G401 (cell line): Measurements from ENCODE around the gene CELF5. TPM values are rescaled to one million over a fixed set of nuclear protein-coding genes. Genes with fewer than 3 reads are reported as not detected.

Source experiments
- DNase-seq: peaks from one replicate; pipeline ENCODE4 v3.0.0-alpha.2; 2015; ENCODE audit warnings: low spot score
- in situ Hi-C: cut with HindIII; loops from 2 replicates; pipeline ENCODE4 v1.10.0; 2016; ENCODE audit warnings: low sequenced_read_pairs, mixed read lengths
- total RNA-seq: library from RNA; depleted of rRNA; stranded (reverse); fragments of >200 nt; shearing (Covaris generic); gene quantifications from 2 replicates; pipeline ENCODE4 v1.2.3, GENCODE V29; 2014

Gene CELF5
- total RNA-seq, 1 experiment from 2014 or later, result 1.5 TPM

GRCh38 chr19:3304871-3305423, 80.5 kb downstream of the CELF5 start:
- peak; percentile 80 for DNase-seq
- in situ Hi-C loops, result no loop called here

- DNase-seq, result no peak
- in situ Hi-C loops, result no loop called here
Observed at GRCh38 chr19:3309724-3310123, 85.3 kb downstream of the CELF5 start.

DNA sequence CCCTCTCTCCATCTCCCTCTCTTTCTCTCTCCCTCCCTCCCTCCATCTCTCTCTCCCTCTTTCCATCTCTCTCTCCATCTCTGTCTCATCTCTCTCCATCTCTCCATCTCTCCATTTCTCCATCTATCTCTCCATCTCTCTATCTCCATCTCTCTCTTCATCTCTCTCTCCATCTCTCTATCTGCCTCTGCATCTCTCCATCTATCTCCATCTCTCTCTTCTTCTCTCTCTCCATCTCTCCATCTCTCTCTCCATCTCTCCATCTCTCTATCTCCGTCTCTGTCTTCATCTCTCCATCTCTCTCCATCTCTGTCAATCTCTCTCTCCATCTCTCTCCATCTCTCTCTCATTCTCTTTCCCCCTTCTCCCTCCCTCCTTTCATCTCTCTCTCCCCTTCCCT, 85.8 kb downstream of the CELF5 start:
- DNase-seq, result no peak
- in situ Hi-C loops, result no loop called here

DNA sequence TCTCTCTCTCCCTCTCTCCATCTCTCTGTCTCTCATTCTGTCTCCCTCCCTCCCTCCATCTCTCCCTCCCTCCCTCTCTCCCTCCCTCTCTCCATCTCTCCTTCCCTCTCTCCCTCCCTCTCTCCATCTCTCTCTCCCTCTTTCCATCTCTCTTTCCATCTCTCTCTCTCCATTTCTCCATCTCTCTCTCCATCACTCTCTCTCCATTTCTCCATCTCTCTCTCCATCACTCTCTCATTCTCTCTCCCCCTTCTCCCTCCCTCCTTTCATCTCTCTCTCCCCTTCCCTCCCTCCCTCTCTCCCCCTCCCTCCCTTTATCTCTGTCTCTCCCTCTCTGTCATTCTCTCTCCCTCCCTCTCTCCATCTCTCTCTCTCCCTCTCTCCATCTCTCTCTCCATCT, 86.2 kb downstream of the CELF5 start:
- no peak for DNase-seq
- in situ Hi-C loops, result no loop called here

DNA sequence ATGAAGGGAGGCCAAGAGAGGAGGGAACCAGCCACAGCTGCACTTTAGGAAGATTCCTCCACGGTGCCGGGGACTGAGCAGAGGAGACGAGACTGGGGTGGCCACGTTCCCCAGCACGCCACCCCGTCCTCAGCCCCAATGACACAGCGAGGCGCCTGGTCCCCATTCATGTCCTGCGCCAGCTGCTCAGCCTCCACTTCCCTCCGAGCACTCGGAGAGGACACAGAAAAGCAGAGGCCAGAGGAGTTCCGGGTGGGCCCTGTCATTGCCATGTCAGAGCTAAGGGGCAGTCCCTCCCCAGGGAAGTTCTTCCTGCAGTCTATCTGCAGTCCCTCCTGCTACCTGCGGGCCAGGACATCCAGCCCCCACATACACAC, 88.7 kb downstream of the CELF5 start:
- DNase-seq, result no peak
- in situ Hi-C loops, result no loop called here

- no peak for DNase-seq
- in situ Hi-C loops, result loop anchor here (5.0 kb wide), 1 partner anchor 43 kb away; no protein-coding TSS in a partner anchor
Observed at GRCh38 chr19:3314962-3315675, 90.7 kb downstream of the CELF5 start.

- in situ Hi-C loops, result loop anchor here (5.0 kb wide), 1 partner anchor 43 kb away; no protein-coding TSS in a partner anchor
- no peak for DNase-seq
Observed at GRCh38 chr19:3315676-3315973, 91.2 kb downstream of the CELF5 start.

- no peak for DNase-seq
- in situ Hi-C loops, result loop anchor here (5.0 kb wide), 1 partner anchor 44 kb away; no protein-coding TSS in a partner anchor
Observed at GRCh38 chr19:3316132-3316648, 91.7 kb downstream of the CELF5 start.

- in situ Hi-C loops, result loop anchor here (5.0 kb wide), 1 partner anchor 44 kb away; no protein-coding TSS in a partner anchor
- DNase-seq, result no peak
Observed at GRCh38 chr19:3316659-3317207, 92.3 kb downstream of the CELF5 start.

DNA sequence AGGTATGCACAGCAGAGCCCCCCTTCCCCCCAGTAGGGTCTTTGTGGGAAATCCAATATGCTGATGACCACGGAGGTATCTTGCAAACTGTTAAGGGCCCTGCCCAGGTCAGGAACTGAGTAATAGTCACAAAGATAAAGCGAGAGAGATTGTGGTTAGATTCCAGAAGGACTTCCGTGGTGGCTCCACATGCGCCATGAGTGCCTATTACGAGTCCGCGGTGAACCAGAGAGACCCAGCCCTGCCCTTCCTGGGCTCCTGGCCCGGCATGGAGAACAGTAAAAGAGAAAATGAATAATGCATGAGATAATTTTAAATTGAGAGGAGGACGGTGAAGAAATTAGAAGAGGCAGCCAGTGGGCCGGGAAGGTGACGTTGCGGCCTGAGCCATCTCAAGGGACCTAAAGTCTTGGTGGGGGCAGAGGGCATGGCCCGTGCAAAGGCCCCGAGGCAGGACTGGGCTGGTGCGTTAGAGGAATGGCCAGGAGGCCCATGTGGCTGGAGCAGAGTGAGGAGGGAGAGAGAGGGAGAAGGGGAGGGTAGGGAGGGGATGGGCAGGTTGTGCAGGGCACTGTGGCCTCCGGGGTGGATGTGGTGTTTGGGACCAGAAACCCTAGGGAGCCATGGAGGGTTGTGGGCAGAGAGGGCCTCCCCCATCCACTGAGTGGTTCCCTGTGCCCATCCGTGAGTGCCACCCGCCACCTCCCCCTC, 95.3 kb downstream of the CELF5 start:
- no peak for DNase-seq
- in situ Hi-C loops, result loop anchor here (5.0 kb wide), 1 partner anchor 47 kb away; no protein-coding TSS in a partner anchor

DNA sequence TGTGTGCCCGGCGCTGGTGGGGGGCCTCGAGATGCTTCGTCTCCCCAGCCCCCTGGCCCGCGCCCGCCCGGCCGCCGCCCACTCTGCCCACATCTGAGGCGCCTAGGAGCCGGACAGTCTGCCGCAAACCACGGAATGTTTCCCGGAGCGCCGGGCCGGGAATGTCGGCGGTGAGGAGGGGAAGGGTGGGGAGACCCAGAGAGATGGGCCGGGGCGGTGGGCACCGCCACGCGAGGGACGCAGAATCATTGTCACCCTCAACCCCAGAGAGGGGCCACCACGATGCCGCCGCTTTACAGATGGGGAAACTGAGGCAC, 95.9 kb downstream of the CELF5 start:
- in situ Hi-C loops, result no loop called here
- DNase-seq, result no peak

DNA sequence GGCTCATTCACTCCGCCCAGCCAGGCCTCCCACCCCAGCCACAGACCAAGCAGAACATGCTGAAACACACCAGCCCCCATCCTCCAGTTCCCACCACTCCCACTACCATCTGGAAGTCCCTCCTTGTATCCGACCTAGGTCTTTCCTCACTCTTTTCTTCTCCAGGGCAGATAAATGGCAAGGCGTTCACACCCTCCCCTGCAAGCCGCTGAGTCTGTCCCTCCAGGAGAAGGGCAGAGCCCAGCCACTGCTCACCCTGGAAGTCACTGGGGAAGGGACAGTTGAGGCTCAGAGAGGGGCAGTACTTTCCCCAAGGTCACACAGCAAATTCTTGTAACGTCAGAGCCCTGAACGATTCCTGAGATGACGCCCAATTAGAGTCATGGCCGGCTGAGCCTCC, 96.4 kb downstream of the CELF5 start:
- in situ Hi-C loops, result no loop called here
- DNase-seq, result no peak

DNA sequence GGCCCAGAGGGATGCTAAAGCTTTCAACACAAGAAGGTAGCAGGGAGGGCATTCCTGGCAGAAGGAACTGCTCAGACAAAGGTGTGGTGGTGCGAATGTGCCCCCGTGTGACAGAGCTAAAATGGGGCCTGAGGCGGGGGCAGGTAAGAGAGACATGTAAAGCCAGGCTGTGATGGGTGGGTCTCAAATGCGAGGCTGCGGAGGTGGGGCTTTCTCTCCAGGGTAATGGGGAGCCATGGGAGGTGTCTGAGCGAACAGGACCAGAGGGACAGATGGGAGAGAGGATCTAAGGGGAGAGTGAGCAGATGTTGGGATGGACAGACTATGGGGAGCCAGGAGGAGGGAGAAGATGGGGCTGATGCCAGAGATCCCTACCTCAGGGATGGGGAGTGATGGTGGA, 97.2 kb downstream of the CELF5 start:
- no peak for DNase-seq
- in situ Hi-C loops, result no loop called here

- in situ Hi-C loops, result no loop called here
- no peak for DNase-seq
Observed at GRCh38 chr19:3322199-3322978, 97.9 kb downstream of the CELF5 start.

GRCh38 chr19:3323026-3323425, 98.6 kb downstream of the CELF5 start:
- in situ Hi-C loops, result no loop called here

GRCh38 chr19:3323658-3324057, 99.2 kb downstream of the CELF5 start:
- DNase-seq, result no peak
- in situ Hi-C loops, result no loop called here

More at GRCh38 chr19:3323026-3323425, 98.6 kb downstream of the CELF5 start:
- no peak for DNase-seq

DNA sequence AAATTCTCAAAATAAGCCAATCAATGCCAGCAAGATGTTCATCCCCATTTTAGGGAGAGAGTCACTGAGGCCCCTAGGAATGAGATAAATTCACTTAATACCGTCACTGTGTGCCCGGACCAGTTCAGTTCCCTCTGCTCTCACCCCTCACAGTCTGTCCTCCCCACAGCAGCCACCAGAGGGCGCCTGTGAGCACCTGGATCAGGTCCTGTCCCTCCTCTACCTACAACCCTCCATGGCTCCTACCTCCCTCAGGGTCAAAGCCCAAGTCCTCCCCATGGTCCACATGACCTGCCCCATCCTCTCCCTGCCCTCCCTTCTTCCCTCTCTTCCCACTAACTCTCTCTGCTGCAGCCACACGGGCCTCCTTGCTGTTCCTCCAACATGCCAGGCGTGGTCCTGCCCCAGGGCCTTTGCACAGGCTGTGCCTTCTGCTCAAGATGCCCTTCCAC, 100.0 kb downstream of the CELF5 start:
- in situ Hi-C loops, result no loop called here
- DNase-seq, result no peak

- in situ Hi-C loops, result no loop called here
- no peak for DNase-seq
Observed at GRCh38 chr19:3325451-3325850, 101.0 kb downstream of the CELF5 start.

GRCh38 chr19:3328743-3329142, 104.3 kb downstream of the CELF5 start:
- in situ Hi-C loops, result no loop called here
- DNase-seq, result no peak
